Measurements from ENCODE around the gene INTS15. TPM values are rescaled to one million over a fixed set of nuclear protein-coding genes. Genes with fewer than 3 reads are reported as not detected.
A peak's percentile ranks its signal among the peaks of the same experiment; 100 is the strongest.

INTS15 gene
- 10 to 100 TPM; 50.5 to 50.7 TPM for total RNA-seq
- 32.8 to 34.4 reads per million in 2 donors for total RNA-seq

DNA sequence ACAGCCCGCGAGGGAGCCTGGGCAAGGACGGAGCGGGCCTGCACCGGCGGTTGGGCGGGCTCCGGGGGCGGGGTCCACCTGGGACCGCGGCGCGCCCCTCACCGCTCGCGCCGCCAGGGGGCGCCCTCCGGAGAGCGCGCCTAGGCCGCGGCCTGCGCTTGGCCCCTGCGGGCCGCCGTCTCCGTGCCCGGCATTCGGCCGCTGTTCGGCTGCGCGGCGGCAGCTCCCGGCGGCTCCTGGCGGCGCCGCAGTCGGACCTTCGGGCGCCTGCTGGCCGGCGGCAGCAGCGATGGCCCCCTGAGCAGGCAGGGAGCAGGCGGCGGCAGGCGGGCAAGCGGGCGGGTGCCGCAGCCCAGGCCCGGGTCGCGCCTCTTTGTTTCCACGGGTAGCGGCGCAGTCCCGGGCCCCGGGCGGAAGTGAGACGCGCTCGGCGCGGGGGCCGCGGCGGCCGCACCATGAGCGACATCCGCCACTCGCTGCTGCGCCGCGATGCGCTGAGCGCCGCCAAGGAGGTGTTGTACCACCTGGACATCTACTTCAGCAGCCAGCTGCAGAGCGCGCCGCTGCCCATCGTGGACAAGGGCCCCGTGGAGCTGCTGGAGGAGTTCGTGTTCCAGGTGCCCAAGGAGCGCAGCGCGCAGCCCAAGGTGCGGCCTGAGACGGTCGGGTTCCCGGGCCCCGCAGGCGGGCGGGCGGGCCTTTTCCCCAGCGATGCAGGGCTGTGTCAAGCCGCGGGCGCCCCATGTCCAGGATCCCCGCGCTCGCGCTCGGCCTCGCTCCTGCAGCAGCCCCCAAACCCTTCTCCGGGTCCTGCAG is at the start of gene INTS15:
Gene INTS15 (plus strand): TSS at position 193 of the 816 bp plus-strand sequence. CDS start 263 bp downstream, at position 456.
- DNase-seq = peak; percentile 77 to 85 (median 85)
- H3K4me1 Mint-ChIP-seq = peaks cover 12% of the 10 kb centered on the region
- H3K27me3 Mint-ChIP-seq = no peaks in the 10 kb centered on the region
- peak; percentile 92 for ATAC-seq
- no peaks in the 10 kb centered on the region for H3K9me3 ChIP-seq (ENCODE audit: control insufficient read depth, low read length, poor library complexity, severe bottlenecking)
- H3K4me3 Mint-ChIP-seq = peak within 1 kb of the TSS; percentile 97
- no peaks in the 10 kb centered on the region for H3K36me3 Mint-ChIP-seq (ENCODE audit: low read depth)
- peak within 1 kb of the TSS; percentile 96 for H3K27ac Mint-ChIP-seq

GRCh38 chr7:6542368-6542767 is 47.5 kb upstream of the INTS15 start:
- Mint-ChIP-seq H3K4me1 (peaks cover 3% of the 10 kb centered on the region), H3K27ac (no peak overlapping the region), H3K27me3 (peaks cover 30% of the 10 kb centered on the region), H3K4me3 (no peak overlapping the region), H3K36me3 (ENCODE audit: low read depth) (peaks cover 3% of the 10 kb centered on the region)
- ATAC-seq (no peak), DNase-seq (no peak)
- H3K9me3 ChIP-seq (ENCODE audit: control insufficient read depth, low read length, poor library complexity, severe bottlenecking) = no peaks in the 10 kb centered on the region

GRCh38 chr7:6545398-6546126 is 44.3 kb upstream of the INTS15 start:
- ATAC-seq (no peak), DNase-seq (no peak)

DNA sequence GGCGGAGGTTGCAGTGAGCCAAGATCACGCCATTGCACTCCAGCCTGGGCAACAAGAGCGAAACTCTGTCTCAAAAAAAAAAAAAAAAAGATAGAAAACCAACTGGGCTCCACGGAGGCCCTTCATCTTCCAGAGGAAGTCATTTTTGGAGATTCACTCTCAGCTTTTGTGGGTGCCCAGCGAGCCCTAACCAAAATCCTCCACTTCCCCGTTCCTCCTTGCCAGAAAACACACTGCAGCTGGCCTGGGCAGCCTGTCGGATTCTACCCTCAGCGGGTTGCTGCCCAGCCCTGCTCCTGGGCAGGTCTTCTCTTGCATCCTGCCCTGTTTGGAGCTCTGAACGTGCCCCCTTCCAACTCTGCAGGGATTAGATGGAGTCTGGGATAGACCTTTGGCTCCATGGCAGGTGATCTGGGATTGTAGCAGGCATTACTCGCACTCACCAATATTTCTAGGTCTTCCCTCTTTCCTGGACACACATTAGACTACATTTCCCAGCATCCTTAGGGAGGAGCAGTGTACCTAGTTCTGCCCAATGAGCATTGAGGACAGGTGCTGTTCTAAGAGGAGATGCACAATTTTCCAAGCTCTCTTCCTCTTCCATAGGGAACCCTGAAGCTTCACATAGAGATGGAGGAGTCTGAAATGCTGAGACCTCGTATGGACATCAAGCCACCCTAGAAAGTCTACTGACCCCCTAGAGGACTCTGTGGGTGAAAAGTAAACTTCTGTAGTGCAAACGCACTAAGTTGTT is 43.1 kb upstream of the INTS15 start:
- Mint-ChIP-seq H3K36me3 (ENCODE audit: low read depth) (peaks cover 2% of the 10 kb centered on the region), H3K27me3 (peaks cover 11% of the 10 kb centered on the region), H3K4me1 (no peaks in the 10 kb centered on the region), H3K27ac (no peak overlapping the region), H3K4me3 (no peak overlapping the region)
- no peak for ATAC-seq
- no peaks in the 10 kb centered on the region for H3K9me3 ChIP-seq (ENCODE audit: control insufficient read depth, low read length, poor library complexity, severe bottlenecking)
- no peak for DNase-seq

More at GRCh38 chr7:6545398-6546126, 44.3 kb upstream of the INTS15 start:
- peaks cover 17% of the 10 kb centered on the region for H3K27me3 Mint-ChIP-seq
- H3K27ac Mint-ChIP-seq = peak overlapping the region; percentile 32
- no peaks in the 10 kb centered on the region for H3K9me3 ChIP-seq (ENCODE audit: control insufficient read depth, low read length, poor library complexity, severe bottlenecking)
- H3K36me3 Mint-ChIP-seq (ENCODE audit: low read depth) = no peaks in the 10 kb centered on the region
- H3K4me1 Mint-ChIP-seq = no peaks in the 10 kb centered on the region
- no peak overlapping the region for H3K4me3 Mint-ChIP-seq

GRCh38 chr7:6547400-6547799 is 42.4 kb upstream of the INTS15 start:
- Mint-ChIP-seq H3K4me1 (no peaks in the 10 kb centered on the region), H3K27me3 (peaks cover 9% of the 10 kb centered on the region), H3K27ac (no peak overlapping the region), H3K36me3 (ENCODE audit: low read depth) (peaks cover 2% of the 10 kb centered on the region), H3K4me3 (no peak overlapping the region)
- no peaks in the 10 kb centered on the region for H3K9me3 ChIP-seq (ENCODE audit: control insufficient read depth, low read length, poor library complexity, severe bottlenecking)
- no peak for DNase-seq
- ATAC-seq = no peak

DNA sequence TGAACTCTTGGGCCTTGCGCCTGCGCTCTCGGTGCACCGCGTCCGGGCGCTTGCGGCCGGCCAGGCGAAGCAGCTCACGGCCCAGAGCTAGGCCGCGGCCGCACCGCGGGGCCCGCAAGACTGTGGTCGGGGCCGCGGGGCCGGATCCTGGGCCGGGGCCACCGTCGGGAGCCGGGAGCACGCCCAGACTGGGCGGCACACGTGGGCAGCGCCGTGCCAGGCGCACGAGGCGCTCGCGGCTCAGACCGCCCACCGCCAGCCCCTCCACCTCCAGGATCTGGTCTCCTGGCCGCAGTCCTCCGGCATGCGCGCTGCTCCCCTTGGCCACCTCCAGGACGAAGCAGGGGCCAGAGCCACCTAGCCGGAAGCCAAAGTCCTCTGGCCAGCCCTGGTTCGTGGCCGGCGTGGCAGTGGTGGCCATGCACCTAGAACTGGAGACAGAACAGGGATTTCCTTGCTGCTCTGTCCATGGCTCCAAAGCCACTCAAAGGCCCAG is 38.8 kb upstream of the INTS15 start, which contains the start of gene GRID2IP:
Gene GRID2IP (minus strand): TSS at position 446 of the 496 bp plus-strand sequence. CDS start 25 bp downstream, at position 421.
- Mint-ChIP-seq H3K4me3 (no peak within 1 kb of the TSS), H3K4me1 (peaks cover 3% of the 10 kb centered on the region), H3K36me3 (ENCODE audit: low read depth) (peaks cover 2% of the 10 kb centered on the region), H3K27ac (peak within 1 kb of the TSS; percentile 14), H3K27me3 (peaks cover 4% of the 10 kb centered on the region)
- H3K9me3 ChIP-seq (ENCODE audit: control insufficient read depth, low read length, poor library complexity, severe bottlenecking) = no peaks in the 10 kb centered on the region
- ATAC-seq = no peak
- DNase-seq = no peak

- Mint-ChIP-seq H3K36me3 (ENCODE audit: low read depth) (peaks cover 2% of the 10 kb centered on the region), H3K27me3 (no peaks in the 10 kb centered on the region), H3K27ac (no peak overlapping the region), H3K4me3 (no peak overlapping the region), H3K4me1 (peaks cover 3% of the 10 kb centered on the region)
- H3K9me3 ChIP-seq (ENCODE audit: control insufficient read depth, low read length, poor library complexity, severe bottlenecking) = no peaks in the 10 kb centered on the region
- ATAC-seq = no peak
- no peak for DNase-seq
Observed at GRCh38 chr7:6553448-6554044, 36.3 kb upstream of the INTS15 start.

GRCh38 chr7:6554848-6555247 is 35.0 kb upstream of the INTS15 start:
- peaks cover 3% of the 10 kb centered on the region for H3K36me3 Mint-ChIP-seq (ENCODE audit: low read depth)
- ATAC-seq = peak; percentile 49
- peak overlapping the region; percentile 83 for H3K27ac Mint-ChIP-seq

DNA sequence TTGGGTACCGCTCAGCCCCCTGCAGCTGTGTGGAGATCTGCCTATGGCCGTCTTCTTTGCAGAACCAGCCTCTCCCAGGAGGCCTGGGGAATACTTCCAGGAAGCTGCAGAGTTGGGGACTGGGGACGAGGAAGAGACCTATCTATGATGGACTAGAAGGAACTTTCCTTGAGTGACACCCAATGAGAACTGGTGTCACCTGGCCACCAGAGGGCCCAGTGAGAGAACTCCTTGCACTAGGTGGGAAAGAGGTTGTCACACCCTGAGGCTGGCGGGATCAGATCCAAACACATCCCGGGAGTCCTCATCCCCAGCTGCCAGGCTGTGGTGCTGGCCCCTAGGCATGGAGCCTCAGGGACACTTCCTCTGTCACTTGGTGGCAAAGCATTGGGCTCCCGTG is 33.6 kb upstream of the INTS15 start:
- ATAC-seq (no peak), DNase-seq (no peak)
- Mint-ChIP-seq H3K36me3 (ENCODE audit: low read depth) (peaks cover 4% of the 10 kb centered on the region), H3K27me3 (no peaks in the 10 kb centered on the region), H3K4me1 (peaks cover 3% of the 10 kb centered on the region), H3K27ac (no peak overlapping the region), H3K4me3 (no peak overlapping the region)
- H3K9me3 ChIP-seq (ENCODE audit: control insufficient read depth, low read length, poor library complexity, severe bottlenecking) = no peaks in the 10 kb centered on the region

More at GRCh38 chr7:6554848-6555247, 35.0 kb upstream of the INTS15 start:
- no peaks in the 10 kb centered on the region for H3K9me3 ChIP-seq (ENCODE audit: control insufficient read depth, low read length, poor library complexity, severe bottlenecking)
- Mint-ChIP-seq H3K4me1 (peaks cover 3% of the 10 kb centered on the region), H3K27me3 (no peaks in the 10 kb centered on the region), H3K4me3 (peak overlapping the region; percentile 77)
- no peak for DNase-seq

DNA sequence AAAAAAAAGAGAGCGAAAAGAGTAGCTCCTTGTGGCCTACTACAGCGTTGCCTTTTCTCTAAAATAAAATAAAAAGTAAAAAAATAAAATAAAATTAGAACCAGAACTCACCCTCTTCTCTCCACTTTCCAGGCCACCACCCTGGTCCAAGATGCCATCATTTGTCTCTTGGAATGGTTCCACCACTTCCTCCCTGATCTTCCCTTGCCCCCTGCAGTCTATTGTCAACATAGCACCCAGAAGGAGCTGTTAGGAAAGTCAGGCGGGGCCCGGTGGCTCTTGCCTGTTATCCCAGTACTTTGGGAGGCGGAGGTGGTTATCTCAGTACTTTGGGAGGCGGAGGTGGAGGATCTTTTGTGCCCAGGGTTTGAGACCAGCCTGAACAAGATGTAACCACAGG is 31.0 kb upstream of the INTS15 start:
- DNase-seq = no peak
- no peak for ATAC-seq
- H3K9me3 ChIP-seq (ENCODE audit: control insufficient read depth, low read length, poor library complexity, severe bottlenecking) = no peaks in the 10 kb centered on the region
- no peak overlapping the region for H3K27ac Mint-ChIP-seq
- peaks cover 2% of the 10 kb centered on the region for H3K36me3 Mint-ChIP-seq (ENCODE audit: low read depth)
- H3K27me3 Mint-ChIP-seq = no peaks in the 10 kb centered on the region
- peaks cover 3% of the 10 kb centered on the region for H3K4me1 Mint-ChIP-seq
- no peak overlapping the region for H3K4me3 Mint-ChIP-seq

GRCh38 chr7:6559896-6560295 is 29.9 kb upstream of the INTS15 start:
- H3K27me3 Mint-ChIP-seq = no peaks in the 10 kb centered on the region
- no peaks in the 10 kb centered on the region for H3K9me3 ChIP-seq (ENCODE audit: control insufficient read depth, low read length, poor library complexity, severe bottlenecking)
- no peak overlapping the region for H3K4me3 Mint-ChIP-seq
- DNase-seq (no peak), ATAC-seq (no peak)
- peaks cover 2% of the 10 kb centered on the region for H3K4me1 Mint-ChIP-seq
- peaks cover 2% of the 10 kb centered on the region for H3K36me3 Mint-ChIP-seq (ENCODE audit: low read depth)
- no peak overlapping the region for H3K27ac Mint-ChIP-seq

- Mint-ChIP-seq H3K4me1 (no peaks in the 10 kb centered on the region), H3K27me3 (no peaks in the 10 kb centered on the region), H3K36me3 (ENCODE audit: low read depth) (peaks cover 2% of the 10 kb centered on the region), H3K27ac (no peak overlapping the region), H3K4me3 (no peak overlapping the region)
- no peak for ATAC-seq
- no peaks in the 10 kb centered on the region for H3K9me3 ChIP-seq (ENCODE audit: control insufficient read depth, low read length, poor library complexity, severe bottlenecking)
- no peak for DNase-seq
Observed at GRCh38 chr7:6562106-6562505, 27.7 kb upstream of the INTS15 start.

Measured in T-helper 17 cell (primary cell).